ENCODE results near the gene NDFIP1.

Gene NDFIP1

DNA sequence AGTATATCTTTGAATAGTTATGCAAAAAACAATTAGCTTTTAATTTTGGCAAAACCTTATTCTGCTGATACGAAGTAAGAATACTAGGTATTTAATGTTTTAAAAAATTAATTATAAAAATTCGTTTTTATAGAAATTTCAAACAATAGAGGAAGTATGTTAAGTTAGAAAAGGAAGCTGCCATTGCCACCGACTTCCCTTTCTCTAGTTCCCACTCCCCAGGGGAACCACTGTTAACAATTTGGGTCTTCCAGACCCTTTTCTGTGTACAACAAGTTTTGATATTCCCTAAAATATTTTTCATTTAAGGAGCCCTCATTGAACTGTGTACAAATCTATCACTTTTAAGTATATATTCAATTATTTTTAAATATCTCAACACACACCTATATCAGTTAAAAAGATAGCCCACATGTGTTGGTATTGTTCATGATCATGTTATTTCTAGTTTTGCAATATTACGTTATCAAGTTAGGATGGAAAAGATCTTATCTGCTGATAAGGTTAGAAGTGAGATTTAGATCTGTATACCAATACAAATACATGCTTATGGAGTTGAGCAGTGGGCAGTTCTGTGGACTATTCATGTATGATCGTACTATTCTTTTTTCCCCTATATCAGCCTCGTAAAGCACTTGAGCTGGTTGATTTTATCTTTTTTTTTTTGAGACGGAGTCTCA is 25.9 kb downstream of the NDFIP1 start:
- no peak overlapping the region for H3K4me3 ChIP-seq (ENCODE audit: low read depth, low read length)
- DNase-seq (ENCODE audit: low read depth): peak; percentile 33
- TF ChIP-seq, protein P1, sequence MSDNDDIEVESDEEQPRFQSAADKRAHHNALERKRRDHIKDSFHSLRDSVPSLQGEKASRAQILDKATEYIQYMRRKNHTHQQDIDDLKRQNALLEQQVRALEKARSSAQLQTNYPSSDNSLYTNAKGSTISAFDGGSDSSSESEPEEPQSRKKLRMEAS (IDR thresholded peaks at IDR 0.05; ENCODE audit: low read depth, low read length): no peak
- TF ChIP-seq MYC (IDR thresholded peaks at IDR 0.05; ENCODE audit: low read depth, low read length) (no peak), CTCF (IDR thresholded peaks at IDR 0.05; ENCODE audit: low read depth, low read length) (no peak), POLR2A (IDR thresholded peaks at IDR 0.05; ENCODE audit: extremely low read depth, insufficient read length) (no peak)

GRCh38 chr5:142141463-142141862 is 32.9 kb downstream of the NDFIP1 start:
- no peak overlapping the region for H3K4me3 ChIP-seq (ENCODE audit: low read depth, low read length)
- DNase-seq (ENCODE audit: low read depth): peak; percentile 38
- TF ChIP-seq, protein P1 (IDR thresholded peaks at IDR 0.05; ENCODE audit: low read depth, low read length): no peak
- no peak for TF ChIP-seq POLR2A (IDR thresholded peaks at IDR 0.05; ENCODE audit: extremely low read depth, insufficient read length)
- TF ChIP-seq MYC (IDR thresholded peaks at IDR 0.05; ENCODE audit: low read depth, low read length): no peak
- no peak for TF ChIP-seq CTCF (IDR thresholded peaks at IDR 0.05; ENCODE audit: low read depth, low read length)

- TF ChIP-seq, protein P1 (IDR thresholded peaks at IDR 0.05; ENCODE audit: low read depth, low read length): no peak
- no peak for TF ChIP-seq POLR2A (IDR thresholded peaks at IDR 0.05; ENCODE audit: extremely low read depth, insufficient read length)
- TF ChIP-seq CTCF (IDR thresholded peaks at IDR 0.05; ENCODE audit: low read depth, low read length): peak; percentile 13
- no peak for TF ChIP-seq MYC (IDR thresholded peaks at IDR 0.05; ENCODE audit: low read depth, low read length)
- no peak overlapping the region for H3K4me3 ChIP-seq (ENCODE audit: low read depth, low read length)
- DNase-seq (ENCODE audit: low read depth): peak; percentile 43
Observed at GRCh38 chr5:142143878-142144277, 35.3 kb downstream of the NDFIP1 start.

DNA sequence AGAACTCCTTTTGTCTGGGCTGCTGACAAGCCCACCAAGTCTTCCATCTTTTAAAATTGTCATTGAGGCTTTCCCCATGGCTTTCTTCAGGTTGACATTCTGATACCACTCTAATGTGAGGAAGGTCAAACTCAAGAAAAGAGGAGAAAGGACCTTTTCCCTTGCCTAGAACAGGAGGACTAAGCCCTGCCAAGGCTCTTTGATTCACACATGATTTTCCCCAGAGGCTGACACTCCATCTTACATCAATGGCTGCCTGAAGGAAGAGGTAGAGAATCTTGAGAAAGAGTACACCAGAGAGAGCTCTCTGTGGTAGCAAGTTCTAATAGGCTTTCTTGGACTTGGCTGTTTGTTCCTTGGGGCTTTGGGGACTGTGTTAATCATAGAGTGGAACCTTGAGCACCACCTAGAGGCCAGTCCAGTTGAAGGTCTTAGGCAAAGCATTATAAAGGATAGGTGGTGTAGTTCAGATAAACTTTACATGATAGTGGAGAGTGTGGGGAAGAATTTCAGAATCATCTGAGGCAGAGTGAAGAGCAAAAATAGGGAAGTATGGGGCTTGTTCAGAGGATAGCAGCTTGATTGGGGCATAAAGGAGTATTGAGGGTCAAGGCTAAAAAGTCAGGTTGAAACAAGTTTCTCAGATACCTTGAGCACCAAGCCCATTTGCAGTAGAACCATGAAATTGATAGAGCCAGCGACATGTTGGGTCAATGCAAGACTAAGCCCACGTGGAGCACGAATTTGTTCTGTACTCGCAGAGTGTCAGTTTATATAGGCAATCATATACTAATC is 36.7 kb downstream of the NDFIP1 start:
- peak; percentile 74 for DNase-seq (ENCODE audit: low read depth)
- TF ChIP-seq CTCF (IDR thresholded peaks at IDR 0.05; ENCODE audit: low read depth, low read length): peak; percentile 74
- TF ChIP-seq, protein P1 (IDR thresholded peaks at IDR 0.05; ENCODE audit: low read depth, low read length): no peak

DNA sequence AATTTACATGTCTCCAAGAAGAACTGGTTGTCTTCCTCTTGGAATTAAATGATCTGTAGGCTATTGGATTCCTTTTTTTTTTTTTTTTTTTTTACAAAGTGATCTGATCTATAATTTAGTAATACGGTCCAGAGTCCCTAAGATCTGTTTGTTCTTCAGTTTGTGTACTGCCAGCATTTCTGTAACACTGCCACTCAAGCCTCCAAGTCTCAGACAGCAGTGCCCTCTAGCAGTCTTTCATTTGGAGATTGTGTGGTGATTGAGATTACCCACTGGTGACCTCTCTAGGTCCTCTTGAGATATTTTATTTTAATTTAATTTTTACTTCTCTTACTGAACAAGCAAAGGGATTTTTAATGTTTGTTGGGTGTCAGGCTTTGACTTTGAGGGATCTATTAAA is 40.8 kb downstream of the NDFIP1 start:
- H3K4me3 ChIP-seq (ENCODE audit: low read depth, low read length): no peak overlapping the region
- no peak for DNase-seq (ENCODE audit: low read depth)
- TF ChIP-seq, protein P1 (IDR thresholded peaks at IDR 0.05; ENCODE audit: low read depth, low read length): no peak
- TF ChIP-seq CTCF (IDR thresholded peaks at IDR 0.05; ENCODE audit: low read depth, low read length) (no peak), MYC (IDR thresholded peaks at IDR 0.05; ENCODE audit: low read depth, low read length) (no peak), POLR2A (IDR thresholded peaks at IDR 0.05; ENCODE audit: extremely low read depth, insufficient read length) (no peak)

More for the DNA sequence above, 36.7 kb downstream of the NDFIP1 start:
- no peak overlapping the region for H3K4me3 ChIP-seq (ENCODE audit: low read depth, low read length)

All from NB4 (cell line).